Gastroesophageal sphincter (tissue), 4 donors: ENCODE results near the gene STXBP6. TPM values are rescaled to one million over a fixed set of nuclear protein-coding genes. Genes with fewer than 3 reads are reported as not detected.

Experiments
- ATAC-seq: fragments of 150-250 bp; one replicate; pipeline ENCODE4 v1.9.1; 2016; ENCODE audit warnings: mild to moderate bottlenecking, moderate library complexity
- H3K27ac ChIP-seq, 4 donors: fragments of 200-600 bp; sonication (generic) in 3 of 4; 1 replicate in 3 of 4; 2 replicates in 1 of 4; pipeline ENCODE4 v1.5.1; 2016 to 2019
- H3K27me3 ChIP-seq: fragments of 200-600 bp; sonication (generic); one replicate; pipeline ENCODE4 v1.5.1; 2019
- H3K36me3 ChIP-seq, 2 donors: fragments of 200-600 bp; sonication (generic); one replicate each; pipeline ENCODE4 v1.5.1; 2019; ENCODE audit warnings: control low read depth in 1 of 2
- H3K4me1 ChIP-seq, 3 donors: fragments of 200-600 bp; sonication (generic); 1 replicate in 2 of 3; 2 replicates in 1 of 3; pipeline ENCODE4 v1.5.1; 2016 to 2019; ENCODE audit warnings: control low read depth in 2 of 3
- H3K4me3 ChIP-seq, 2 donors: fragments of 200-600 bp; sonication (generic); one replicate each; pipeline ENCODE4 v1.5.1; 2019; ENCODE audit warnings: mild to moderate bottlenecking in 1 of 2, moderate library complexity in 1 of 2
- H3K9me3 ChIP-seq, 3 donors: fragments of 200-600 bp; sonication (generic); one replicate each; pipeline ENCODE4 v1.5.1; 2017 to 2019; ENCODE audit warnings: control low read depth in 2 of 3
- EP300 ChIP-seq: sonication (generic); formaldehyde crosslinking; IDR thresholded peaks from one replicate; pipeline ENCODE4 v1.6.1; 2017; ENCODE audit warnings: antibody characterized with exemption, mild to moderate bottlenecking
- POLR2A ChIP-seq, 2 donors: fragments of 450-650 bp; IDR thresholded peaks; one replicate each; pipeline ENCODE4 v1.6.1; 2017; ENCODE audit warnings: antibody characterized with exemption in 2 of 2, mild to moderate bottlenecking in 2 of 2, moderate library complexity in 1 of 2
- POLR2AphosphoS5 ChIP-seq: sonication (generic); formaldehyde crosslinking; IDR thresholded peaks from one replicate; pipeline ENCODE4 v1.6.1; 2017; ENCODE audit warnings: antibody characterized with exemption
- WGBS, 2 donors: methylation state at CpG; one replicate each; pipeline ENCODE4 v1.1.5; 2018; ENCODE audit warnings: low coverage in 1 of 2; 5-methylcytosine and 5-hydroxymethylcytosine counted together
- total RNA-seq, 4 donors: library from RNA; depleted of rRNA; stranded (reverse); fragments of >200 nt; gene quantifications; one replicate each; pipeline ENCODE4 v1.1.0, GENCODE V29; 2016
- TF ChIP-seq, protein P1 (sequence below), 4 experiments: fragments of 200-600 bp in 2 of 4; fragments of 450-650 bp in 2 of 4; sonication (generic) in 1 of 4; IDR thresholded peaks; one replicate each; pipeline ENCODE4 v1.5.1; 2017 to 2019; ENCODE audit warnings: antibody characterized with exemption in 4 of 4, mild to moderate bottlenecking in 2 of 4, moderate library complexity in 2 of 4

The STXBP6 gene
- total RNA-seq, 4 donors from 2014 or later, result 29.3 to 55.7 (median 44.0) TPM

DNA sequence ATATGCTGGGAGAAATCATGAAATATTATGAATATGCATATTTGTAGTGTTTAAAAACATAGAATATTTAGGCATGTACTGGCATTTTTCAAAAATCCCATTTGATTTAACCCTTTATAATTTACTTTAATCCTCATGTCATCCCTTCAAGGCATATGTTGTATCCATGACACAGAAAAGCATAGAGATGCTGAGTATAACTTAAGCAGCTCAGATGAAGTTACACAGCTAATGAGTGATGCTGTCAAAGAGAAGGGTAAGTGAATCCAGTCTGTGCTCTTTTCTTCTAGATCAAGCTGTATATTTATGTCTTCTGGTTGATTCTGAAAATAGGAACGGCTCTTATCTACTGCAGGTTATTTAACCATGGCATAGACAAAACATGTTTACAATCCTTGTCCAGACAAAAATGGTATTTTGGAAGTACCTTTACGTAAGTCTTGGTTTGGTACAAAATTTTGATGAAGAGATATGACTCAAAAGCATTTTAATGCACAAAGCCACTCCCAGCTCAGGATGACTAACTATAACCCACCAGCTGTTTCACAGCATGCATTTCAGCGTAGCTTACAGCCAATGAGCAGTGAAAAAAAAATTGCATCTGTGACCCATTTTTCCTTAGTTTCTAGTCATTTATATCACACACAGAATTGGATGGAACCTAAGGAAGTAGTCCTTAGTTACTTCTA, 201.7 kb downstream of the STXBP6 start:
- no peak overlapping the region for H3K4me3 ChIP-seq
- no peak overlapping the region for H3K27ac ChIP-seq
- TF ChIP-seq POLR2AphosphoS5, result no peak
- no peak for TF ChIP-seq POLR2A (IDR thresholded peaks at IDR 0.05)
- TF ChIP-seq, protein P1, sequence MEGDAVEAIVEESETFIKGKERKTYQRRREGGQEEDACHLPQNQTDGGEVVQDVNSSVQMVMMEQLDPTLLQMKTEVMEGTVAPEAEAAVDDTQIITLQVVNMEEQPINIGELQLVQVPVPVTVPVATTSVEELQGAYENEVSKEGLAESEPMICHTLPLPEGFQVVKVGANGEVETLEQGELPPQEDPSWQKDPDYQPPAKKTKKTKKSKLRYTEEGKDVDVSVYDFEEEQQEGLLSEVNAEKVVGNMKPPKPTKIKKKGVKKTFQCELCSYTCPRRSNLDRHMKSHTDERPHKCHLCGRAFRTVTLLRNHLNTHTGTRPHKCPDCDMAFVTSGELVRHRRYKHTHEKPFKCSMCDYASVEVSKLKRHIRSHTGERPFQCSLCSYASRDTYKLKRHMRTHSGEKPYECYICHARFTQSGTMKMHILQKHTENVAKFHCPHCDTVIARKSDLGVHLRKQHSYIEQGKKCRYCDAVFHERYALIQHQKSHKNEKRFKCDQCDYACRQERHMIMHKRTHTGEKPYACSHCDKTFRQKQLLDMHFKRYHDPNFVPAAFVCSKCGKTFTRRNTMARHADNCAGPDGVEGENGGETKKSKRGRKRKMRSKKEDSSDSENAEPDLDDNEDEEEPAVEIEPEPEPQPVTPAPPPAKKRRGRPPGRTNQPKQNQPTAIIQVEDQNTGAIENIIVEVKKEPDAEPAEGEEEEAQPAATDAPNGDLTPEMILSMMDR (IDR thresholded peaks at IDR 0.05), result no peak
- no peak for TF ChIP-seq EP300
- no peaks in the 10 kb centered on the region for H3K27me3 ChIP-seq
- H3K9me3 ChIP-seq, result no peaks in the 10 kb centered on the region
- 54 to 71% methylated on average over 3 of the region's 3 CpGs for WGBS, 2 donors
- peaks cover 3 to 11% of the 10 kb centered on the region in 2 donors for H3K36me3 ChIP-seq
- H3K4me1 ChIP-seq, result no peaks in the 10 kb centered on the region
- ATAC-seq, result no peak

- peaks cover 3 to 10% of the 10 kb centered on the region in 2 donors for H3K36me3 ChIP-seq
- no peaks in the 10 kb centered on the region for H3K27me3 ChIP-seq
- TF ChIP-seq POLR2AphosphoS5 (no peak), POLR2A (IDR thresholded peaks at IDR 0.05) (no peak), EP300 (no peak)
- TF ChIP-seq, protein P1 (IDR thresholded peaks at IDR 0.05), result no peak
- no peaks in the 10 kb centered on the region for H3K9me3 ChIP-seq
- no peak for ATAC-seq
- no peak overlapping the region for H3K27ac ChIP-seq
- H3K4me1 ChIP-seq, result no peaks in the 10 kb centered on the region
- no peak overlapping the region for H3K4me3 ChIP-seq
Measured at GRCh38 chr14:24847568-24848095, 202.3 kb downstream of the STXBP6 start.

GRCh38 chr14:24846261-24846660, 203.7 kb downstream of the STXBP6 start:
- Histone ChIP-seq H3K9me3 (no peaks in the 10 kb centered on the region), H3K27me3 (no peaks in the 10 kb centered on the region), H3K27ac (no peak overlapping the region), H3K36me3 (no peaks in the 10 kb centered on the region), H3K4me1 (no peaks in the 10 kb centered on the region), H3K4me3 (no peak overlapping the region)
- ATAC-seq, result no peak
- TF ChIP-seq EP300, result no peak
- TF ChIP-seq, protein P1 (IDR thresholded peaks at IDR 0.05), result no peak
- TF ChIP-seq POLR2A (IDR thresholded peaks at IDR 0.05), result no peak
- TF ChIP-seq POLR2AphosphoS5, result no peak
- WGBS, 2 donors, result 59 to 73% methylated on average over 3 of the region's 3 CpGs

DNA sequence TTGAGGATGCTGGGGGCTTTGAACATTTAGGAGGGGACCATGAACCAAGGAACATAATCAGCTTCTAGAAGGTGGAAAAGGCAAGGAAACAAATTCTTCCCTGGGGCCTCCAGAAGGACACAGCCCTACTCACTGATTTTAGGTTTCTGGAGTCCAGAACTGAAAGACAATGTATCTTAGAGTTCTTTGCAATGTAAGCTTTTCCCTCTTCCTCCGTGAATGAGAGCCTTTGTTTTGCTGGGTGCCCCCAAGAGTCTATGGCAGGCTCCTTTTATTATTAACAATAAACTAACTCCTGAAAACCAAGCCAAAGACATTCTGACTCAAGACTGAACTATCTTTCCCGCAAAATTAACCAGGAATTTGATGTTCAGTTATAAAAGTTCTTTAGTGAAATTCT, 204.1 kb downstream of the STXBP6 start:
- H3K36me3 ChIP-seq, result no peaks in the 10 kb centered on the region
- WGBS, 2 donors, result 91 to 94% methylated on average over 2 of the region's 2 CpGs
- TF ChIP-seq POLR2A (IDR thresholded peaks at IDR 0.05) (no peak), EP300 (no peak), POLR2AphosphoS5 (no peak)
- TF ChIP-seq, protein P1 (IDR thresholded peaks at IDR 0.05), result no peak
- no peak for ATAC-seq
- H3K9me3 ChIP-seq, result no peaks in the 10 kb centered on the region
- no peaks in the 10 kb centered on the region for H3K27me3 ChIP-seq
- H3K27ac ChIP-seq, result no peak overlapping the region
- H3K4me3 ChIP-seq, result no peak overlapping the region
- H3K4me1 ChIP-seq, result no peaks in the 10 kb centered on the region

DNA sequence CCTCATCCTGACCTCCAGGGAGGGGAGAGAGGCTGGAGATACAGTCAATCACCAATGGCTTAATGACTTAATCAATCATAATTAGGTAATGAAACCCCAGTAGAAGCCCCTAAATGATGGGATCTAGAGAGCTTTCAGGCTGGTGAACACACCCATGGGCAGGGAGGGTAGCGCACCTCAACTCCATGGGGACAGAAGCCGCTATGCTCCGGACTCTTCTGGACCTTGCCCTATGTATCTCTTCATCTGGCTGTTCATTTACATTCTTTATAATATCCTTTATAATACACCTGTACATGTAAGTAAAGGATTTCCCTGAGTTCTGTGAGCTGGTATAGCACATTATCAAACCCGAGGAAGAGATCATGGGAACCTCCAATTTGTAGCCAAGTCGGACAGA, 205.9 kb downstream of the STXBP6 start:
- H3K9me3 ChIP-seq, result no peaks in the 10 kb centered on the region
- peaks cover 0 to 5% (median 0%) of the 10 kb centered on the region in 3 donors for H3K4me1 ChIP-seq
- 98 to 100% methylated on average over 3 to 5 of the region's 5 CpGs for WGBS, 2 donors
- no peak overlapping the region for H3K4me3 ChIP-seq
- TF ChIP-seq EP300, result no peak
- no peak for TF ChIP-seq POLR2A (IDR thresholded peaks at IDR 0.05)
- H3K36me3 ChIP-seq, result no peaks in the 10 kb centered on the region
- H3K27ac ChIP-seq, result no peak overlapping the region
- no peaks in the 10 kb centered on the region for H3K27me3 ChIP-seq
- no peak for ATAC-seq
